Measurements from ENCODE around the gene CBX4. TPM values are rescaled to one million over a fixed set of nuclear protein-coding genes. Genes with fewer than 3 reads are reported as not detected.

CBX4 gene
- total RNA-seq, 6 experiments from 2014 or later = 8.9 to 21.9 (median 15.1) TPM

- WGBS (ENCODE audit: insufficient coverage, low coverage, low lambda C conversion rate, missing lambda C conversion rate) = no CpG with 5 or more reads among the region's 24 CpGs
- DNase-seq = peak; percentile 50 to 72 (median 63)
- peaks cover 0 to 15% (median 6%) of the 10 kb centered on the region in 4 donors for H3K36me3 ChIP-seq
- intact Hi-C loops (cut with DNase I) = no loop called here
- H3K4me1 ChIP-seq = peaks cover 0 to 53% (median 22%) of the 10 kb centered on the region in 4 donors
- peak overlapping the region in 2 of 3 donors; percentile 68 to 71 for H3K4me3 ChIP-seq
- no peaks in the 10 kb centered on the region for H3K27me3 ChIP-seq
- no peak for ATAC-seq
- peak overlapping the region in 2 of 3 donors; percentile 84 to 99 for H3K27ac ChIP-seq
- TF ChIP-seq, protein P1, sequence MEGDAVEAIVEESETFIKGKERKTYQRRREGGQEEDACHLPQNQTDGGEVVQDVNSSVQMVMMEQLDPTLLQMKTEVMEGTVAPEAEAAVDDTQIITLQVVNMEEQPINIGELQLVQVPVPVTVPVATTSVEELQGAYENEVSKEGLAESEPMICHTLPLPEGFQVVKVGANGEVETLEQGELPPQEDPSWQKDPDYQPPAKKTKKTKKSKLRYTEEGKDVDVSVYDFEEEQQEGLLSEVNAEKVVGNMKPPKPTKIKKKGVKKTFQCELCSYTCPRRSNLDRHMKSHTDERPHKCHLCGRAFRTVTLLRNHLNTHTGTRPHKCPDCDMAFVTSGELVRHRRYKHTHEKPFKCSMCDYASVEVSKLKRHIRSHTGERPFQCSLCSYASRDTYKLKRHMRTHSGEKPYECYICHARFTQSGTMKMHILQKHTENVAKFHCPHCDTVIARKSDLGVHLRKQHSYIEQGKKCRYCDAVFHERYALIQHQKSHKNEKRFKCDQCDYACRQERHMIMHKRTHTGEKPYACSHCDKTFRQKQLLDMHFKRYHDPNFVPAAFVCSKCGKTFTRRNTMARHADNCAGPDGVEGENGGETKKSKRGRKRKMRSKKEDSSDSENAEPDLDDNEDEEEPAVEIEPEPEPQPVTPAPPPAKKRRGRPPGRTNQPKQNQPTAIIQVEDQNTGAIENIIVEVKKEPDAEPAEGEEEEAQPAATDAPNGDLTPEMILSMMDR (IDR thresholded peaks at IDR 0.05) = no peak
- no peak for TF ChIP-seq POLR2A (IDR thresholded peaks at IDR 0.05)
- H3K9me3 ChIP-seq = no peaks in the 10 kb centered on the region
These were observed 3.2 kb downstream of the CBX4 start for GRCh38 chr17:79835953-79836509.

DNA sequence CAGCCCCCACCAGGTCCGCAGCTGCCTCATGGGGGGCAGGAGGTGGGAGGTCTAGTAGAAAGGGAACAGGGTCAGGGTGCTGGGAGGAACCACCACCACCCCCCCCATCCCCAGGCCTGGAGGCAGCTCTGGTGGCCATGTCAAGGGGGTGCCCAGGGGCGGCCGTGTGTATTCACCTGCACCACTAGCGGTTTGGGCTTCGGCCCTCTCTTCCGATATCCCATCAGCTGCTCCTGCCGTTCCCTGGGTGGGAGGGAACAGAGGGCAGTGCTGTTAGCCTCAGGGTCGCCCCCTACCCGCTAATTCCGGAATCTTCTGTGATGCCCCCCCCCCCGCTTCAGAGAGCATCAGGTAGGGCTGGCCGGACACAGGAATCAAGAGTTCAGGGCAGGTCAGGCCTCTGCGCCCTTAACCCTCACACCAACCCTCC, 3.8 kb downstream of the CBX4 start:
- peak in 1 of 3 donors; percentile 27 for DNase-seq

GRCh38 chr17:79834565-79835469, 4.4 kb downstream of the CBX4 start:
- H3K27ac ChIP-seq = peak overlapping the region in 1 of 3 donors; percentile 99
- peaks cover 0 to 48% (median 23%) of the 10 kb centered on the region in 4 donors for H3K4me1 ChIP-seq
- 72% methylated on average over 29 of the region's 61 CpGs for WGBS (ENCODE audit: insufficient coverage, low coverage, low lambda C conversion rate, missing lambda C conversion rate)
- TF ChIP-seq, protein P1 (IDR thresholded peaks at IDR 0.05) = peak; percentile 51 to 74 (median 64)
- TF ChIP-seq POLR2A (IDR thresholded peaks at IDR 0.05) = no peak
- no peaks in the 10 kb centered on the region for H3K9me3 ChIP-seq
- H3K27me3 ChIP-seq = no peaks in the 10 kb centered on the region
- intact Hi-C loops (cut with DNase I) = no loop called here
- H3K4me3 ChIP-seq = no peak overlapping the region
- DNase-seq (peak in 2 of 3 donors; percentile 35 to 68), ATAC-seq (no peak)
- peaks cover 0 to 15% (median 6%) of the 10 kb centered on the region in 4 donors for H3K36me3 ChIP-seq

More for the DNA sequence above, 3.8 kb downstream of the CBX4 start:
- H3K27me3 ChIP-seq = no peaks in the 10 kb centered on the region
- H3K27ac ChIP-seq = peak overlapping the region in 1 of 3 donors; percentile 99
- no peak for ATAC-seq
- peaks cover 0 to 53% (median 23%) of the 10 kb centered on the region in 4 donors for H3K4me1 ChIP-seq
- intact Hi-C loops (cut with DNase I) = no loop called here
- 50% methylated on average over 1 of the region's 13 CpGs for WGBS (ENCODE audit: insufficient coverage, low coverage, low lambda C conversion rate, missing lambda C conversion rate)
- no peaks in the 10 kb centered on the region for H3K9me3 ChIP-seq
- TF ChIP-seq POLR2A (IDR thresholded peaks at IDR 0.05) = no peak
- TF ChIP-seq, protein P1 (IDR thresholded peaks at IDR 0.05) = no peak
- peaks cover 0 to 15% (median 6%) of the 10 kb centered on the region in 4 donors for H3K36me3 ChIP-seq
- no peak overlapping the region for H3K4me3 ChIP-seq

- Histone ChIP-seq H3K27ac (peak overlapping the region in 1 of 3 donors; percentile 45), H3K4me1 (peaks cover 0 to 51% (median 23%) of the 10 kb centered on the region in 4 donors), H3K27me3 (no peaks in the 10 kb centered on the region), H3K9me3 (no peaks in the 10 kb centered on the region), H3K36me3 (peaks cover 0 to 15% (median 6%) of the 10 kb centered on the region in 4 donors), H3K4me3 (no peak overlapping the region)
- WGBS (ENCODE audit: insufficient coverage, low coverage, low lambda C conversion rate, missing lambda C conversion rate) = 87% methylated on average over 12 of the region's 83 CpGs
- DNase-seq (peak in 1 of 3 donors; percentile 39), ATAC-seq (no peak)
- intact Hi-C loops (cut with DNase I) = no loop called here
- no peak for TF ChIP-seq POLR2A (IDR thresholded peaks at IDR 0.05)
- TF ChIP-seq, protein P1 (IDR thresholded peaks at IDR 0.05) = no peak
These were observed 5.3 kb downstream of the CBX4 start for GRCh38 chr17:79833744-79834564.

All from right lobe of liver (tissue), 6 donors.